CD8-positive, alpha-beta memory T cell (primary cell): ENCODE data around the gene CA12. TPM values are rescaled to one million over a fixed set of nuclear protein-coding genes. Genes with fewer than 3 reads are reported as not detected.
A peak's percentile ranks its signal among the peaks of the same experiment; 100 is the strongest.

Source experiments
- CTCF ChIA-PET: fragments of 350-600 bp; sonication (Branson Sonifier 250); formaldehyde crosslinking; loops from one replicate; lab custom pipeline; 2021; ENCODE audit warnings: antibody characterized with exemption; lab: Charles Lee
- POLR2A ChIA-PET: fragments of 350-600 bp; sonication (Branson Sonifier 250); formaldehyde crosslinking; loops from one replicate; lab custom pipeline; 2021; ENCODE audit warnings: antibody characterized with exemption; lab: Charles Lee
- DNase-seq, 5 donors: peaks; one replicate each; pipeline versions ENCODE4 v3.0.0 to v3.0.0-alpha.2; 2020 to 2022; ENCODE audit warnings: mixed read lengths in 1 of 5
- H3K27ac ChIP-seq: one replicate; pipeline ENCODE4 v1.7.0; 2013; ENCODE audit warnings: low read depth, mild to moderate bottlenecking, low read length, moderate library complexity
- H3K27me3 ChIP-seq: 2 replicates; pipeline ENCODE4 v1.7.0; 2013; ENCODE audit warnings: low read length, mild to moderate bottlenecking; ENCODE audit not compliant: insufficient read depth, poor library complexity, severe bottlenecking
- H3K36me3 ChIP-seq: 2 replicates; pipeline ENCODE4 v1.7.0; 2013; ENCODE audit warnings: mild to moderate bottlenecking, low read length, moderate library complexity; ENCODE audit not compliant: insufficient read depth
- H3K4me1 ChIP-seq: 2 replicates; pipeline ENCODE4 v1.7.0; 2013; ENCODE audit warnings: mild to moderate bottlenecking, low read length, moderate library complexity; ENCODE audit not compliant: insufficient read depth
- H3K4me3 ChIP-seq: 2 replicates; pipeline ENCODE4 v1.7.0; 2013; ENCODE audit warnings: mild to moderate bottlenecking, low read length
- H3K9me3 ChIP-seq: 2 replicates; pipeline ENCODE4 v1.7.0; 2013; ENCODE audit warnings: mild to moderate bottlenecking, low read length
- H3K27ac Mint-ChIP-seq, 8 donors: one replicate each; pipeline ENCODE4 v1.8.0; 2020 to 2021; ENCODE audit warnings: mixed read lengths in 8 of 8, mild to moderate bottlenecking in 6 of 8, inconsistent platforms in 3 of 8, moderate library complexity in 3 of 8
- H3K27me3 Mint-ChIP-seq, 2 donors: one replicate each; pipeline ENCODE4 v1.8.0; 2020 to 2021; ENCODE audit warnings: mixed read lengths in 2 of 2, mild to moderate bottlenecking in 1 of 2, moderate library complexity in 1 of 2
- H3K36me3 Mint-ChIP-seq, 3 donors: one replicate each; pipeline ENCODE4 v1.8.0; 2020 to 2021; ENCODE audit warnings: mixed read lengths in 3 of 3, inconsistent platforms in 1 of 3, mild to moderate bottlenecking in 1 of 3
- H3K4me1 Mint-ChIP-seq, 3 donors: one replicate each; pipeline ENCODE4 v1.8.0; 2020 to 2021; ENCODE audit warnings: mixed read lengths in 3 of 3, inconsistent platforms in 1 of 3, mild to moderate bottlenecking in 1 of 3
- H3K4me3 Mint-ChIP-seq, 7 donors: one replicate each; pipeline ENCODE4 v1.8.0; 2020 to 2021; ENCODE audit warnings: mixed read lengths in 7 of 7, mild to moderate bottlenecking in 6 of 7, moderate library complexity in 4 of 7, inconsistent platforms in 2 of 7
- H3K9me3 Mint-ChIP-seq, 5 donors: one replicate each; pipeline ENCODE4 v1.8.0; 2020 to 2022; ENCODE audit warnings: mixed read lengths in 5 of 5, mild to moderate bottlenecking in 3 of 5, moderate library complexity in 2 of 5, inconsistent platforms in 1 of 5
- polyA plus RNA-seq: library from polyadenylated mRNA; unstranded; fragments of 300-500 nt; fragmentation: Illumina TruSeq; gene quantifications from one replicate; pipeline ENCODE4 v1.2.3, GENCODE V29; 2021
- total RNA-seq, 2 experiments: library from RNA; stranded (reverse); gene quantifications; one replicate each; pipeline ENCODE4 v1.2.3, GENCODE V29; 2021

CA12 gene
- total RNA-seq (not detected), polyA plus RNA-seq (0.08 TPM)

DNA sequence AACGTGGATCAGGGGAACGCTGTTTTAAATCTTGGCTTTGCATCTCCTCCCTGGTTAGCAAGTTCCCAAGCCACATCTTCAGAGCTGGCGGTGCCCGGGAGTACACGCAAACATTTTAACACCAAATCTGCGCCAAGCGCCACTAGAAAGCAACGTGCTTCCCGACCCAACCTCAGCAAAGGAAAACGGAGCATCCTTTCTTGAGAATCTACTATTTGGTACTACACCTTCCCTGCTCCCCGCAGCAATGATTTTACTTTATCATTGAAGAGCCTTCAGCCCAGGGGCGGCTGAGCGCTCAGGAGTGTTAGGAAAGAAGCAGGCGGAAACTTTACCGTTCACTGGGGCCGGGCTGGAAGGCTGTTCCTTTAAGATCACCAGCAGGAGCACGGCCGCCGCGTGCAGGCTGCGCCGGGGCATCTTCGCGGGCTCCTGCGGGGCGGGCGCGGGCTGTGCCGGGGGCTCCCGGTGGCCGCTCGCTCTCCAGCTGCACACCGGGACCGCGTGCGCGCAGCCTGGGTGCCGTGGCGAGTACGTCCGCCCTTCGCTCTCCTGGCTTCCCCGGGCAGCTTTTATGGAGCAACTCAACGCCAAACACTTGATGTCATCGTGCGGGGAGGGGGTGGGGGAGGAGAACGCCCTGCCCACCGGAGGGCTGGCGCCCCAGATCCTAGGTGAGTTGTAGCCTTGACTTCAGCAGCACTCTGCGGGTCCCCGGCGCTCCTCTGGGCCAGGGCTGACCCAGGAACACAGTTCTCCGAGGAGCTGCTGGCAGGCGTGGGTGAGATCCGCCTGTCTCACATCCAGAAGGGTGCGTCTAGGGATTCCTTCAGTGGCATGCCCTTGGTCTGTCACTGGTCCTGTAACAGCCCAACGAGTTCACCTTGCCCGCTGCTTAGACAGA lies at the start of gene CA12:
Gene CA12, minus strand, starts transcription at position 546 of the 904 bp plus-strand sequence. Its CDS starts 126 bp downstream, at position 420.
- H3K9me3 Mint-ChIP-seq = peaks cover 0 to 3% (median 0%) of the 10 kb centered on the region in 5 donors
- H3K27me3 Mint-ChIP-seq = peaks cover 47 to 72% of the 10 kb centered on the region in 2 donors
- Histone ChIP-seq H3K36me3 (no peaks in the 10 kb centered on the region), H3K4me3 (no peak within 1 kb of the TSS), H3K27ac (no peak within 1 kb of the TSS), H3K9me3 (no peaks in the 10 kb centered on the region), H3K27me3 (peaks cover 18% of the 10 kb centered on the region), H3K4me1 (no peaks in the 10 kb centered on the region)
- peaks cover 6 to 16% (median 13%) of the 10 kb centered on the region in 3 donors for H3K4me1 Mint-ChIP-seq
- peak within 1 kb of the TSS in 6 of 7 donors; percentile 40 to 73 (median 60) for H3K4me3 Mint-ChIP-seq
- ChIA-PET POLR2A (interaction anchor here (0.6 kb wide), 1 partner anchor 10 kb away, joined by 3 read pairs; no protein-coding TSS in a partner anchor), CTCF (no interaction called here)
- H3K27ac Mint-ChIP-seq = peak within 1 kb of the TSS in 1 of 8 donors; percentile 43
- no peaks in the 10 kb centered on the region for H3K36me3 Mint-ChIP-seq
- DNase-seq = no peak

DNA sequence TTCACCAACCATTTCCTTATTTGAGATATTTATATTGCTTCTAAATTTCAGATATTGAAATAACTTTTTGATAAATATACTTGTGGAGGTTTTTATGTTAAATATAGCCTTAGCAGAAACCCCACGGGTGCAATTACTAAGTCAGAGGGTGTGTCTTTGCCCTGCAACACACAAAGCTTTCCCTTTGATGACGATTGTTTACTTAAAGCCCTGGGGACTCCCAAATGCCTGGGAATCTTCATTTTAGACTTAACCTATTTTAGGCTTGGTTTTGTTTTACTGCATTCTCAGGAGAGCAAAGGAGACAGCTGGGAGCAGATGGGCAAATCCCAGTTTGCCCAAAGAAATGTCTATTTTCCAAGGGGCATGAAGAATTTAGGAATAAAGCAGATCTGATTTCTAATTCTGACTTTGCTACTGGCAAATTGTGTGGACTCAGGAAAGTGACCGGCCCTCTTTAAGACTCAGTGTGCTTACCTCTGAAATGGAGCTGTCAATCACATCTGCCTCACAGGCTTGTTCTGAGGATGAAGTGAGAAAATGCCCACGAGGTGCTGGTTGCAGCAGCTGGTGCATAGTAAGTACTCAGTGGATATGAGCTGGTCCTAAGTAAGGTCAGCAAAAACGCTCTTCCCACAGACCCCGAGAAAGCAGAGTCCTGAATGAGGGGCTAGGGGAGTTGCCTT lies 49.3 kb upstream of the CA12 start:
- Mint-ChIP-seq H3K27me3 (peaks cover 8 to 9% of the 10 kb centered on the region in 2 donors), H3K4me1 (no peaks in the 10 kb centered on the region), H3K36me3 (peaks cover 0 to 4% (median 0%) of the 10 kb centered on the region in 3 donors), H3K27ac (no peak overlapping the region), H3K4me3 (no peak overlapping the region), H3K9me3 (no peaks in the 10 kb centered on the region)
- no peaks in the 10 kb centered on the region for H3K27me3 ChIP-seq
- no peak overlapping the region for H3K27ac ChIP-seq
- no peaks in the 10 kb centered on the region for H3K36me3 ChIP-seq
- POLR2A ChIA-PET = no interaction called here
- CTCF ChIA-PET = interaction anchor here (0.8 kb wide), 1 partner anchor 284 kb away, joined by 3 read pairs; no protein-coding TSS in a partner anchor
- no peaks in the 10 kb centered on the region for H3K4me1 ChIP-seq
- no peaks in the 10 kb centered on the region for H3K9me3 ChIP-seq
- DNase-seq = no peak
- no peak overlapping the region for H3K4me3 ChIP-seq

DNA sequence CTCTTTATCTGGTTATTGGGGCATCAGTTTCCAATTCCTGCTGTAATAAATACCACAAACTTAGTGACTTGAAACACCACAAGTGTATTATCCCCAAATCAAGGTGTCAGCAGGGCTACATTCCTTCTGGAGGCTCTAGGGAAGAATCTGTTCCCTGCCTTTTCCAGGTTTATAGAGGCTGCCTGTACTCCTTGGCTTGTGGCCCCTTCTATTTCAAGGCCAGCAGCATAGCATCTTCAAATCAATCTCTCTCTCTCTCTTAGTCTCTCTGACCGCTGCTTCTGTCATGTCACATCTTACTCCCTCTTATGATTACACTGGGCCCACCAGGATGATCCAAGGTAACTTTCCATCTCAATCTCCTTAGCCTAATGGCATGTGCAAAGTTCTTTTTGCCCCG lies 44.9 kb upstream of the CA12 start:
- Mint-ChIP-seq H3K36me3 (peaks cover 0 to 4% (median 0%) of the 10 kb centered on the region in 3 donors), H3K4me1 (no peaks in the 10 kb centered on the region), H3K27me3 (peaks cover 0 to 2% of the 10 kb centered on the region in 2 donors), H3K27ac (no peak overlapping the region), H3K9me3 (no peaks in the 10 kb centered on the region), H3K4me3 (no peak overlapping the region)
- ChIA-PET CTCF (no interaction called here), POLR2A (no interaction called here)
- DNase-seq = no peak
- H3K4me1 ChIP-seq = no peaks in the 10 kb centered on the region
- no peaks in the 10 kb centered on the region for H3K36me3 ChIP-seq
- H3K9me3 ChIP-seq = no peaks in the 10 kb centered on the region
- no peaks in the 10 kb centered on the region for H3K27me3 ChIP-seq
- H3K27ac ChIP-seq = no peak overlapping the region
- no peak overlapping the region for H3K4me3 ChIP-seq

DNA sequence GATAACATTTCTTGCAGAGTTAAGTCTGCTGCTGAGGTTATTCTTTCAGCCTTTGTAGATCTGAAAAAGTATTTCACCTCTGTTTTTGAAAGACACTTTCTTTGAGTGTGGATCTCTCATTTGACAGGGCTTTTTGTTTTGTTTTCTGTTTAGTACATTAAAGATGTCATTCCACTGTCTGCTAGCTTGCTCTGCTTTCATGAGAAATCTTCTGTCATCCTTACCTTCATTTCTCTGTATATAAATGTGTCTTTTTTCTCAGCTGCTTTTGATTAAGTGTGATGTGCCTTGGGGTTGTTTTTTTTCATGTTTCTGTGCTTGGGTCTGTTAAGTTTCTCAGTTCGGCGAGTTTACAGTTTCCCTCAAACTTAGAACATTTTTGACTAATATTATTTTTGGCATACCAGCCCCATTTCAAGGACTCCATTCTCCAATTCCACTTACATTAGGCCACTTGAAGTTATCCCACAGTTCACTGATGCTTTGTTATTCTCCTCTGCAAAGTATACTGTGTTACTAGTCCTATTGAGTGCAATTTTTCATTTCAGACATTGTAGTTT lies 43.9 kb upstream of the CA12 start:
- H3K4me1 ChIP-seq = no peaks in the 10 kb centered on the region
- peaks cover 0 to 6% of the 10 kb centered on the region in 2 donors for H3K27me3 Mint-ChIP-seq
- ChIA-PET CTCF (interaction anchor here (1.2 kb wide), 1 partner anchor 21 kb away, joined by 3 read pairs; no protein-coding TSS in a partner anchor), POLR2A (no interaction called here)
- H3K4me1 Mint-ChIP-seq = no peaks in the 10 kb centered on the region
- DNase-seq = no peak
- no peak overlapping the region for H3K27ac ChIP-seq
- H3K36me3 Mint-ChIP-seq = peaks cover 0 to 4% (median 0%) of the 10 kb centered on the region in 3 donors
- H3K4me3 Mint-ChIP-seq = no peak overlapping the region
- H3K27ac Mint-ChIP-seq = no peak overlapping the region
- no peaks in the 10 kb centered on the region for H3K36me3 ChIP-seq
- no peaks in the 10 kb centered on the region for H3K9me3 ChIP-seq
- H3K4me3 ChIP-seq = no peak overlapping the region
- no peaks in the 10 kb centered on the region for H3K27me3 ChIP-seq
- no peaks in the 10 kb centered on the region for H3K9me3 Mint-ChIP-seq

DNA sequence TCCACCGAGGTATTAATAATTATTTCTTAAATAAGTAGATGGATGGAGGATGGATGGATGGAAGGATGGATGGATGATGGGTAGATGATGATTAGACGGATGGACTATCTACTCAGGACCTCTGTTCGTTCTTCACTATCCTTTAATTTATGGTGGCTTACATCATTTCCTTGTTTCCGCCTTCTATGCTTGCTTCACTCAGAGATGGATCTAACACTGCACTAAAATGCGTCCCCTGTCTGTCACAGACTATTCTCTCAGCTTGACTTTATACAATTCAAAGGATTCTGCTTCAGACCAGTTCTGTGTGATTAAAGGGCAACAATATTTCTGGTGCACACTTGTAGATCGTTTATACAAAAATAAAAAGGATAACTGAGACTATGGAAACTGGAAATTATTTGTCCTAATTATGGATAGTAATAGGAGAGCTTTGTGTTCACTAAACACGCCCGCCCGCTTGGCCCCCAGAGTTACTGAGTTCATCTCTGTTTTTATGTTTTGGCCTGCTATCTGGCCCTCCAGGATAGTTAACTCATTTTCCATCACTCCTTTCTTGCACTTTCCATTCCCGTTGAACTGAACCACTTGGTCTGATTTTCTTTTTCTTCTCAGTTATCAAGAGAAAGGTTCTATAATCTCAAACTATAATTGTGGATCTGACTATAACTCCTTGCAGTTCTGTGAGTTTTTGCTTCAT lies 41.4 kb upstream of the CA12 start:
- Histone ChIP-seq H3K27me3 (no peaks in the 10 kb centered on the region), H3K4me1 (no peaks in the 10 kb centered on the region), H3K9me3 (no peaks in the 10 kb centered on the region), H3K27ac (no peak overlapping the region), H3K4me3 (no peak overlapping the region), H3K36me3 (no peaks in the 10 kb centered on the region)
- peaks cover 0 to 4% (median 0%) of the 10 kb centered on the region in 3 donors for H3K36me3 Mint-ChIP-seq
- no peak overlapping the region for H3K4me3 Mint-ChIP-seq
- peaks cover 0 to 4% of the 10 kb centered on the region in 2 donors for H3K27me3 Mint-ChIP-seq
- no peaks in the 10 kb centered on the region for H3K4me1 Mint-ChIP-seq
- no peaks in the 10 kb centered on the region for H3K9me3 Mint-ChIP-seq
- ChIA-PET POLR2A (no interaction called here), CTCF (no interaction called here)
- DNase-seq = no peak
- no peak overlapping the region for H3K27ac Mint-ChIP-seq

DNA sequence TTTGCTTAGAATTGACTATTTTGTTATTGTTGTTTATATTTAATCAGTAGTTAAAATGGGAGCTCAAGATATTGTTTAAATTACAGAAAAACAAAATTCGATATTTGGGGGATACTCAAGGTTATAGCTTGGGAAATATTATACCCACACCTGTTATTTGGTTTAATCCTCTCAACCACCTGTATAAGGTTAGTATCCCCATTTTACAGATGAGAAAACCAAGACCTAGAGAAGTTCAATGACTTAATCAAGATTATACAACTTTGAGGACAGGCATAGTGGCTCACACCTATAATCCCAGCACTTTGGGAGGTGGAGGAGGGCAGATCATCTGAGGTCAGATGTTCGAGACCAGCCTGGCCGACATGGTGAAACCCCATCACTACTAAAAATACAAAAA lies 39.8 kb upstream of the CA12 start:
- Mint-ChIP-seq H3K4me1 (no peaks in the 10 kb centered on the region), H3K9me3 (peaks cover 0 to 2% (median 0%) of the 10 kb centered on the region in 5 donors), H3K4me3 (no peak overlapping the region), H3K27me3 (peaks cover 0 to 5% of the 10 kb centered on the region in 2 donors), H3K27ac (no peak overlapping the region), H3K36me3 (no peaks in the 10 kb centered on the region)
- Histone ChIP-seq H3K4me1 (no peaks in the 10 kb centered on the region), H3K4me3 (no peak overlapping the region), H3K27me3 (no peaks in the 10 kb centered on the region), H3K27ac (no peak overlapping the region), H3K9me3 (no peaks in the 10 kb centered on the region), H3K36me3 (no peaks in the 10 kb centered on the region)
- no peak for DNase-seq
- ChIA-PET CTCF (no interaction called here), POLR2A (no interaction called here)

DNA sequence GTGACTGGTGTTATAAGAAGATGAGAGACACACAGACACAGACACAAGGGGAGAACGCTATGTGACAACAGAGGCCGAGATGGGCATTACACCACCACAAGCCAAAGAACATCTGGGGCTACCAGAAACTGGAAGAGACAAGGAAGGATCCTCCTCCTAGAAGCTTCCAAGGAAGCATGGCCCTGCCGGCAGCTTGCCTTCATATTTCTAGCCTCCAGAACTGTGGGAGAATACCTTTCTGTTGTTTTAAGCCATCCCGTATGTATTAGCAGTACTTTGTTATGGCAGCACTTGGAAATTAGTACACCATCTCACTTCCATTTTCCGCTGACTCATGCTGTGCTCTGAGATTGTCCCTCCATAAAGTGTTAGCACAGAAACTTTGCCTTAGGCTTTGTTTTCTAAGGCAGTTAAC lies 38.7 kb upstream of the CA12 start:
- H3K27me3 Mint-ChIP-seq = peaks cover 0 to 5% of the 10 kb centered on the region in 2 donors
- H3K36me3 Mint-ChIP-seq = no peaks in the 10 kb centered on the region
- H3K27me3 ChIP-seq = no peaks in the 10 kb centered on the region
- ChIA-PET POLR2A (no interaction called here), CTCF (no interaction called here)
- no peak for DNase-seq
- no peaks in the 10 kb centered on the region for H3K36me3 ChIP-seq
- H3K9me3 ChIP-seq = no peaks in the 10 kb centered on the region
- no peak overlapping the region for H3K27ac Mint-ChIP-seq
- H3K4me1 ChIP-seq = no peaks in the 10 kb centered on the region
- no peak overlapping the region for H3K4me3 ChIP-seq
- H3K4me3 Mint-ChIP-seq = no peak overlapping the region
- H3K27ac ChIP-seq = no peak overlapping the region
- H3K9me3 Mint-ChIP-seq = peaks cover 0 to 2% (median 0%) of the 10 kb centered on the region in 5 donors
- no peaks in the 10 kb centered on the region for H3K4me1 Mint-ChIP-seq
